HUES6 (cell line): ENCODE data around the gene ST6GALNAC5.

Experiments used
- H3K27ac ChIP-seq: 2 replicates; pipeline ENCODE4 v1.7.0; 2013; ENCODE audit warnings: low read depth, mild to moderate bottlenecking, low read length, inconsistent platforms
- H3K27me3 ChIP-seq: 2 replicates; pipeline ENCODE4 v1.6.1; 2013; ENCODE audit warnings: low read length; ENCODE audit not compliant: control insufficient read depth, insufficient read depth
- H3K36me3 ChIP-seq: 2 replicates; pipeline ENCODE4 v1.6.1; 2013; ENCODE audit warnings: low read length; ENCODE audit not compliant: control insufficient read depth, insufficient read depth
- H3K4me1 ChIP-seq: 2 replicates; pipeline ENCODE4 v1.6.1; 2013; ENCODE audit warnings: low read length; ENCODE audit not compliant: control insufficient read depth, insufficient read depth
- H3K4me3 ChIP-seq: 2 replicates; pipeline ENCODE4 v1.5.1; 2013; ENCODE audit warnings: low read depth, low read length
- H3K9ac ChIP-seq: one replicate; pipeline ENCODE4 v1.6.1; 2013; ENCODE audit warnings: mild to moderate bottlenecking, low read length
- H3K9me3 ChIP-seq: 2 replicates; pipeline ENCODE4 v1.6.1; 2013; ENCODE audit warnings: low read depth, low read length; ENCODE audit not compliant: control insufficient read depth, insufficient read depth

Gene ST6GALNAC5

GRCh38 chr1:76938304-76938703, 71.0 kb downstream of the ST6GALNAC5 start:
- no peaks in the 10 kb centered on the region for H3K27me3 ChIP-seq
- H3K4me1 ChIP-seq: peaks cover 13% of the 10 kb centered on the region
- no peaks in the 10 kb centered on the region for H3K9me3 ChIP-seq
- H3K36me3 ChIP-seq: no peaks in the 10 kb centered on the region
- H3K9ac ChIP-seq: no peak overlapping the region
- no peak overlapping the region for H3K27ac ChIP-seq
- H3K4me3 ChIP-seq: no peak overlapping the region

- H3K27ac ChIP-seq: no peak overlapping the region
- H3K9ac ChIP-seq: no peak overlapping the region
- no peaks in the 10 kb centered on the region for H3K9me3 ChIP-seq
- H3K4me3 ChIP-seq: no peak overlapping the region
- no peaks in the 10 kb centered on the region for H3K36me3 ChIP-seq
- H3K4me1 ChIP-seq: peaks cover 4% of the 10 kb centered on the region
- H3K27me3 ChIP-seq: no peaks in the 10 kb centered on the region
Observed at GRCh38 chr1:76939050-76939816, 72.0 kb downstream of the ST6GALNAC5 start.

GRCh38 chr1:76939817-76940216, 72.5 kb downstream of the ST6GALNAC5 start:
- Histone ChIP-seq H3K9ac (no peak overlapping the region), H3K36me3 (no peaks in the 10 kb centered on the region), H3K4me1 (no peaks in the 10 kb centered on the region; the same call in 1 of the 2 replicates), H3K27ac (no peak overlapping the region), H3K9me3 (no peaks in the 10 kb centered on the region), H3K4me3 (no peak overlapping the region), H3K27me3 (no peaks in the 10 kb centered on the region)

GRCh38 chr1:76940571-76941335, 73.5 kb downstream of the ST6GALNAC5 start:
- no peaks in the 10 kb centered on the region for H3K9me3 ChIP-seq
- no peaks in the 10 kb centered on the region for H3K36me3 ChIP-seq
- H3K4me1 ChIP-seq: peaks cover 7% of the 10 kb centered on the region
- H3K4me3 ChIP-seq: no peak overlapping the region
- no peaks in the 10 kb centered on the region for H3K27me3 ChIP-seq
- no peak overlapping the region for H3K9ac ChIP-seq
- H3K27ac ChIP-seq: no peak overlapping the region

GRCh38 chr1:76942549-76942948, 75.3 kb downstream of the ST6GALNAC5 start:
- H3K9me3 ChIP-seq: no peaks in the 10 kb centered on the region
- no peaks in the 10 kb centered on the region for H3K27me3 ChIP-seq
- H3K36me3 ChIP-seq: no peaks in the 10 kb centered on the region
- H3K4me1 ChIP-seq: peaks cover 11% of the 10 kb centered on the region
- no peak overlapping the region for H3K9ac ChIP-seq
- H3K4me3 ChIP-seq: no peak overlapping the region
- H3K27ac ChIP-seq: no peak overlapping the region

GRCh38 chr1:76944942-76945341, 77.7 kb downstream of the ST6GALNAC5 start:
- Histone ChIP-seq H3K4me3 (no peak overlapping the region), H3K9ac (no peak overlapping the region), H3K27me3 (no peaks in the 10 kb centered on the region), H3K9me3 (no peaks in the 10 kb centered on the region), H3K36me3 (no peaks in the 10 kb centered on the region), H3K4me1 (peaks cover 11% of the 10 kb centered on the region), H3K27ac (no peak overlapping the region)

GRCh38 chr1:76948846-76949245, 81.6 kb downstream of the ST6GALNAC5 start:
- Histone ChIP-seq H3K27me3 (no peaks in the 10 kb centered on the region), H3K4me1 (peaks cover 15% of the 10 kb centered on the region), H3K36me3 (no peaks in the 10 kb centered on the region), H3K4me3 (no peak overlapping the region), H3K9me3 (no peaks in the 10 kb centered on the region), H3K27ac (no peak overlapping the region), H3K9ac (no peak overlapping the region)

GRCh38 chr1:76949503-76949902, 82.2 kb downstream of the ST6GALNAC5 start:
- H3K4me1 ChIP-seq: peaks cover 15% of the 10 kb centered on the region
- H3K27me3 ChIP-seq: no peaks in the 10 kb centered on the region
- no peaks in the 10 kb centered on the region for H3K9me3 ChIP-seq
- no peak overlapping the region for H3K9ac ChIP-seq
- no peaks in the 10 kb centered on the region for H3K36me3 ChIP-seq
- no peak overlapping the region for H3K4me3 ChIP-seq
- no peak overlapping the region for H3K27ac ChIP-seq

GRCh38 chr1:76950306-76950705, 83.0 kb downstream of the ST6GALNAC5 start:
- H3K27me3 ChIP-seq: no peaks in the 10 kb centered on the region
- no peak overlapping the region for H3K9ac ChIP-seq
- no peaks in the 10 kb centered on the region for H3K9me3 ChIP-seq
- no peaks in the 10 kb centered on the region for H3K36me3 ChIP-seq
- H3K4me1 ChIP-seq: peaks cover 13% of the 10 kb centered on the region
- H3K4me3 ChIP-seq: no peak overlapping the region
- H3K27ac ChIP-seq: no peak overlapping the region

GRCh38 chr1:76951153-76951552, 83.9 kb downstream of the ST6GALNAC5 start:
- Histone ChIP-seq H3K36me3 (no peaks in the 10 kb centered on the region), H3K9ac (no peak overlapping the region), H3K4me3 (no peak overlapping the region), H3K27ac (no peak overlapping the region), H3K9me3 (no peaks in the 10 kb centered on the region), H3K4me1 (peaks cover 4% of the 10 kb centered on the region; the same call in 1 of the 2 replicates), H3K27me3 (no peaks in the 10 kb centered on the region)

GRCh38 chr1:76955652-76956051, 88.4 kb downstream of the ST6GALNAC5 start:
- H3K27ac ChIP-seq: no peak overlapping the region
- no peaks in the 10 kb centered on the region for H3K27me3 ChIP-seq
- no peaks in the 10 kb centered on the region for H3K36me3 ChIP-seq
- H3K9me3 ChIP-seq: no peaks in the 10 kb centered on the region; the same call in 1 of the 2 replicates
- no peak overlapping the region for H3K9ac ChIP-seq
- peaks cover 11% of the 10 kb centered on the region for H3K4me1 ChIP-seq
- H3K4me3 ChIP-seq: no peak overlapping the region
